22Rv1 (cell line): ENCODE results near the gene POU4F3.

Experiments used
- CTCF ChIP-seq: fragments of 450-650 bp; IDR thresholded peaks from 2 replicates; pipeline ENCODE4 v1.5.1; 2017; ENCODE audit warnings: mild to moderate bottlenecking
- ZFX ChIP-seq: fragments of 450-650 bp; IDR thresholded peaks from 2 replicates; pipeline ENCODE4 v1.6.1; 2017; ENCODE audit warnings: antibody characterized with exemption, borderline replicate concordance

GRCh38 chr5:146345240-146345577 lies 6.6 kb downstream of the POU4F3 start:
- TF ChIP-seq CTCF (no peak), ZFX (no peak)
